Endothelial cell of umbilical vein (primary cell): Measurements from ENCODE around the gene NCAPG. TPM values are rescaled to one million over a fixed set of nuclear protein-coding genes. Genes with fewer than 3 reads are reported as not detected.
"Not testable (repeated sequence)": the region's sequence is repeated elsewhere in the genome, so short reads cannot be mapped to it uniquely, and the experiment has no call there.

ENCODE experiments used
- BruUV-seq: library from RNA; stranded (reverse); fragments of 400-500 nt; replicated peaks from 2 replicates; lab custom pipeline; 2021; lab: Mats Ljungman, UMichigan
- CTCF ChIA-PET: fragments of 300-600, 350-600 bp; sonication (Branson Sonifier 250); formaldehyde crosslinking; loops from one replicate; lab custom pipeline; 2021; ENCODE audit warnings: antibody characterized with exemption, inconsistent platforms; lab: Charles Lee
- POLR2A ChIA-PET: fragments of 300-600, 350-600 bp; sonication (Branson Sonifier 250); formaldehyde crosslinking; loops from one replicate; lab custom pipeline; 2021; ENCODE audit warnings: antibody characterized with exemption, inconsistent platforms; lab: Charles Lee
- DNase-seq: peaks from one replicate; pipeline ENCODE4 v3.0.0-alpha.2; 2011; ENCODE audit warnings: low read depth, low spot score
- FAIRE-seq: peaks from 2 replicates; lab custom pipeline; 2011; peaks lifted over from hg19 to GRCh38; lab: Jason Lieb, UNC
- H2AFZ ChIP-seq: 2 replicates; pipeline ENCODE4 v1.6.0; 2012; ENCODE audit warnings: low read depth, low read length, control low read depth, inconsistent platforms
- H3K27ac ChIP-seq: 2 replicates; pipeline ENCODE4 v1.5.1; 2011; ENCODE audit warnings: low read depth, mild to moderate bottlenecking, control low read depth, low read length, moderate library complexity; ENCODE audit not compliant: insufficient read depth
- H3K27me3 ChIP-seq, 2 experiments: 2 replicates each; pipeline versions ENCODE4 v1.6.0 to v1.6.1; 2011; ENCODE audit warnings: low read length in 2 of 2, mixed read lengths in 1 of 2; ENCODE audit not compliant: control insufficient read depth in 2 of 2, insufficient read depth in 2 of 2
- H3K36me3 ChIP-seq, 2 experiments: 2 replicates in 1 of 2; 3 replicates in 1 of 2; pipeline ENCODE4 v1.5.1; 2011; ENCODE audit warnings: low read length in 2 of 2, mild to moderate bottlenecking in 1 of 2, moderate library complexity in 1 of 2; ENCODE audit not compliant: control insufficient read depth in 2 of 2, insufficient read depth in 2 of 2; ENCODE audit errors: extremely low read depth in 1 of 2
- H3K4me1 ChIP-seq: 3 replicates; pipeline ENCODE4 v1.5.1; 2011; ENCODE audit warnings: mild to moderate bottlenecking, low read length; ENCODE audit not compliant: control insufficient read depth, insufficient read depth; ENCODE audit errors: extremely low read depth
- H3K4me2 ChIP-seq: 2 replicates; pipeline ENCODE4 v1.6.1; 2011; ENCODE audit warnings: low read length, control low read depth, mixed read lengths; ENCODE audit not compliant: insufficient read depth
- H3K4me3 ChIP-seq, 3 experiments: fragments of 200-600 bp in 1 of 3; sonication (generic), shearing (Covaris generic) in 1 of 3; replicated peaks in 1 of 3; 2 replicates each; pipeline ENCODE4 v1.5.1; 2011 to 2016; ENCODE audit warnings: control low read depth in 3 of 3, low read length in 3 of 3, mild to moderate bottlenecking in 2 of 3, inconsistent platforms in 1 of 3, low read depth in 1 of 3, moderate library complexity in 1 of 3; ENCODE audit not compliant: insufficient read depth in 1 of 3
- H3K79me2 ChIP-seq: 2 replicates; pipeline ENCODE4 v1.6.0; 2012; ENCODE audit warnings: low read length, inconsistent platforms; ENCODE audit not compliant: control insufficient read depth, insufficient read depth
- H3K9ac ChIP-seq: replicated peaks from 2 replicates; pipeline ENCODE3; 2011; ENCODE audit warnings: low read length, control low read depth; ENCODE audit not compliant: insufficient read depth; ENCODE audit errors: extremely low read depth
- H3K9me1 ChIP-seq: replicated peaks from 3 replicates; pipeline ENCODE4 v1.6.0; 2011; ENCODE audit warnings: mild to moderate bottlenecking, low read length; ENCODE audit not compliant: control insufficient read depth, insufficient read depth; ENCODE audit errors: extremely low read depth
- H3K9me3 ChIP-seq: replicated peaks from 2 replicates; pipeline ENCODE4 v1.5.1; 2012; ENCODE audit warnings: low read length, inconsistent platforms; ENCODE audit not compliant: control insufficient read depth, insufficient read depth
- H4K20me1 ChIP-seq: replicated peaks from 2 replicates; pipeline ENCODE3; 2011; ENCODE audit warnings: mild to moderate bottlenecking, low read length; ENCODE audit not compliant: control insufficient read depth, insufficient read depth; ENCODE audit errors: extremely low read depth
- CTCF ChIP-seq, 2 donors: IDR thresholded peaks; 1 replicate in 1 of 2; 2 replicates in 1 of 2; pipeline ENCODE4 v1.5.1; 2011; ENCODE audit warnings: low read length in 2 of 2, mild to moderate bottlenecking in 2 of 2, moderate library complexity in 2 of 2, control low read depth in 1 of 2, inconsistent platforms in 1 of 2, low read depth in 1 of 2; ENCODE audit not compliant: insufficient read depth in 1 of 2; ENCODE audit errors: extremely low read depth in 1 of 2
- EZH2 ChIP-seq: IDR thresholded peaks from 2 replicates; pipeline ENCODE4 v1.6.1; 2012; ENCODE audit warnings: borderline replicate concordance, low read depth, mild to moderate bottlenecking, moderate library complexity, low read length, inconsistent platforms; ENCODE audit not compliant: severe bottlenecking
- FOS ChIP-seq: IDR thresholded peaks from 2 replicates; pipeline ENCODE4 v1.6.1; 2011; ENCODE audit warnings: mild to moderate bottlenecking, low read length, moderate library complexity, borderline replicate concordance; ENCODE audit not compliant: insufficient read depth
- GATA2 ChIP-seq: IDR thresholded peaks from 2 replicates; pipeline ENCODE4 v1.7.0; 2011; ENCODE audit warnings: low read depth, mild to moderate bottlenecking, moderate library complexity, mixed read lengths, low read length; ENCODE audit not compliant: insufficient read length, insufficient read depth
- JUN ChIP-seq: IDR thresholded peaks from 2 replicates; pipeline ENCODE4 v1.6.1; 2011; ENCODE audit warnings: borderline replicate concordance, low read depth; ENCODE audit not compliant: insufficient read length, insufficient read depth
- MAX ChIP-seq: IDR thresholded peaks from 2 replicates; pipeline ENCODE4 v1.6.1; 2011; ENCODE audit not compliant: insufficient read depth, insufficient read length
- MYC ChIP-seq: IDR thresholded peaks from one replicate; pipeline ENCODE4 v1.6.1; 2011; ENCODE audit warnings: mild to moderate bottlenecking, low read depth, low read length
- POLR2A ChIP-seq: IDR thresholded peaks from 2 replicates; pipeline ENCODE4 v1.6.1; 2012; ENCODE audit warnings: low read depth, mild to moderate bottlenecking, control low read depth, low read length
- POLR2AphosphoS5 ChIP-seq: IDR thresholded peaks from 2 replicates; pipeline ENCODE4 v1.6.1; 2012; ENCODE audit warnings: low read depth, mild to moderate bottlenecking, control low read depth, low read length, moderate library complexity; ENCODE audit not compliant: insufficient read depth
- dilution Hi-C: fragments of 300-500 bp; cut with MboI; formaldehyde crosslinking; loops from one replicate; pipeline ENCODE4 v1.15.0; 2019; ENCODE audit warnings: low sequenced_read_pairs; ENCODE audit not compliant: extremely low pct_ligation_motif_present
- intact Hi-C: fragments of 100-400 bp; cut with micrococcal nuclease; formaldehyde crosslinking; loops from one replicate; pipeline ENCODE4 v1.10.0; 2022
- polyA plus RNA-seq, 4 experiments: library from polyadenylated mRNA; depleted of rRNA in 3 of 4; stranded (reverse) in 3 of 4; unstranded in 1 of 4; fragments of >200 nt; gene quantifications; 2 replicates each; pipeline versions ENCODE4 v1.2.1 to v1.2.3, GENCODE V29; 2011 to 2012; ENCODE audit warnings: missing spikeins in 1 of 4
- total RNA-seq: library from RNA; stranded (reverse); gene quantifications from 2 replicates; pipeline ENCODE4 v1.2.3, GENCODE V29; 2021

Gene NCAPG
- total and polyA plus RNA-seq, 2 donors (not counting 3 experiments of a cell fraction or from before 2014, with no cell fraction given), result 11.6 to 66.4 TPM

GRCh38 chr4:17846266-17846665, 35.5 kb downstream of the NCAPG start:
- no peaks in the 10 kb centered on the region for H3K9me3 ChIP-seq
- H3K9ac ChIP-seq, result no peak overlapping the region
- H3K36me3 ChIP-seq, result peaks cover 2 to 18% of the 10 kb centered on the region in 2 experiments
- no peak overlapping the region for H2AFZ ChIP-seq
- FAIRE-seq (no peak), DNase-seq (no peak)
- H3K27ac ChIP-seq, result no peak overlapping the region
- TF ChIP-seq CTCF (IDR thresholded peaks at IDR 0.05; ENCODE audit: extremely low read depth in 1 of 2, insufficient read depth in 1 of 2, low read depth in 1 of 2, low read length in 2 of 2) (no peak), POLR2AphosphoS5 (no peak), GATA2 (no peak), FOS (no peak), MYC (no peak), MAX (no peak), POLR2A (no peak), JUN (no peak), EZH2 (no peak)
- no peak overlapping the region for H3K4me2 ChIP-seq
- no peaks in the 10 kb centered on the region for H3K4me1 ChIP-seq
- peaks cover 2% of the 10 kb centered on the region for H4K20me1 ChIP-seq
- ChIA-PET CTCF (interaction anchor here (1.2 kb wide), 1 partner anchor 8 kb away, joined by 4 read pairs; no protein-coding TSS in a partner anchor), POLR2A (no interaction called here)
- BruUV-seq, result no TSS peak
- H3K4me3 ChIP-seq, result no peak overlapping the region
- H3K79me2 ChIP-seq, result no peaks in the 10 kb centered on the region
- no peaks in the 10 kb centered on the region for H3K9me1 ChIP-seq
- no peaks in the 10 kb centered on the region for H3K27me3 ChIP-seq
- dilution Hi-C loops, result no loop called here
- intact Hi-C loops, result no loop called here

- H3K4me2 ChIP-seq, FAIRE-seq, POLR2A ChIA-PET, H2AFZ ChIP-seq, H3K9me3 ChIP-seq, H3K9ac ChIP-seq, H4K20me1 ChIP-seq, dilution Hi-C loops, H3K27me3 ChIP-seq, intact Hi-C loops, H3K4me1 ChIP-seq, H3K27ac ChIP-seq, DNase-seq, H3K9me1 ChIP-seq, BruUV-seq, H3K79me2 ChIP-seq, H3K4me3 ChIP-seq, CTCF ChIA-PET, H3K36me3 ChIP-seq: not testable (repeated sequence)
Observed at GRCh38 chr4:17850295-17850694, 39.5 kb downstream of the NCAPG start.
